WTC11 (cell line): Measurements from ENCODE around the gene EVC. TPM values are rescaled to one million over a fixed set of nuclear protein-coding genes. Genes with fewer than 3 reads are reported as not detected.

Source experiments
- ATAC-seq: fragments of 200-7000 bp; cut with Tn5 transposase; 2 replicates; pipeline ENCODE4 v1.10.0; 2021; ENCODE audit warnings: mild to moderate bottlenecking, moderate library complexity
- CTCF ChIA-PET: fragments of 300-600 bp; sonication (Branson Sonifier 250); formaldehyde crosslinking; loops from one replicate; lab custom pipeline; 2021; ENCODE audit warnings: antibody characterized with exemption; lab: Charles Lee
- POLR2A ChIA-PET: fragments of 350-600 bp; sonication (Branson Sonifier 250); formaldehyde crosslinking; loops from one replicate; lab custom pipeline; 2021; ENCODE audit warnings: antibody characterized with exemption; lab: Charles Lee
- DNase-seq: peaks from one replicate; pipeline ENCODE4 v3.0.0; 2021; ENCODE audit warnings: low spot score
- H3K27ac Mint-ChIP-seq: 2 replicates; pipeline ENCODE4 v1.8.0; 2021; ENCODE audit warnings: mixed read lengths
- H3K27me3 Mint-ChIP-seq: 2 replicates; pipeline ENCODE4 v1.8.0; 2021; ENCODE audit warnings: low read depth, mild to moderate bottlenecking, moderate library complexity, mixed read lengths
- H3K36me3 Mint-ChIP-seq: 2 replicates; pipeline ENCODE4 v1.8.0; 2021; ENCODE audit warnings: mixed read lengths
- H3K4me1 Mint-ChIP-seq: 2 replicates; pipeline ENCODE4 v1.8.0; 2022; ENCODE audit warnings: mixed read lengths
- H3K4me3 Mint-ChIP-seq: 2 replicates; pipeline ENCODE4 v1.8.0; 2021; ENCODE audit warnings: mild to moderate bottlenecking, moderate library complexity, mixed read lengths
- H3K9me3 Mint-ChIP-seq: 2 replicates; pipeline ENCODE4 v1.8.0; 2021; ENCODE audit warnings: mixed read lengths
- AR ChIP-seq: fragments of 250-450 bp; sonication (Bioruptor Pico); IDR thresholded peaks from 2 replicates; pipeline ENCODE4 v1.9.0; 2021; ENCODE audit warnings: mild to moderate bottlenecking
- E2F4 ChIP-seq: sonication (generic); formaldehyde crosslinking; IDR thresholded peaks from 2 replicates; pipeline ENCODE4 v1.8.1; 2022; ENCODE audit warnings: low read depth, mild to moderate bottlenecking, moderate library complexity, missing genetic modification reagents, borderline replicate concordance
- ETV6 ChIP-seq: sonication (generic); formaldehyde crosslinking; IDR thresholded peaks from 2 replicates; pipeline ENCODE4 v1.8.1; 2022; ENCODE audit warnings: mild to moderate bottlenecking, missing genetic modification reagents
- GRHL2 ChIP-seq: fragments of 250-450 bp; sonication (Bioruptor Pico); IDR thresholded peaks from 2 replicates; pipeline ENCODE4 v1.8.0; 2022; ENCODE audit warnings: mild to moderate bottlenecking, moderate library complexity; ENCODE audit not compliant: insufficient replicate concordance, severe bottlenecking
- RELA ChIP-seq: sonication (generic); formaldehyde crosslinking; IDR thresholded peaks from 2 replicates; pipeline ENCODE4 v1.8.1; 2022; ENCODE audit warnings: missing genetic modification reagents, mild to moderate bottlenecking, borderline replicate concordance
- SP1 ChIP-seq: sonication (generic); formaldehyde crosslinking; conservative IDR thresholded peaks from 2 replicates; pipeline ENCODE4 v1.8.1; 2022; ENCODE audit warnings: missing genetic modification reagents
- ZBTB21 ChIP-seq: sonication (generic); formaldehyde crosslinking; IDR thresholded peaks from 2 replicates; pipeline ENCODE4 v1.8.1; 2023; ENCODE audit warnings: mild to moderate bottlenecking, missing genetic modification reagents, borderline replicate concordance
- ZBTB43 ChIP-seq: sonication (generic); formaldehyde crosslinking; IDR thresholded peaks from 2 replicates; pipeline ENCODE4 v1.8.1; 2023; ENCODE audit warnings: mild to moderate bottlenecking, missing genetic modification reagents
- ZNF317 ChIP-seq: sonication (generic); formaldehyde crosslinking; IDR thresholded peaks from 2 replicates; pipeline ENCODE4 v1.8.1; 2023; ENCODE audit warnings: low read depth, mild to moderate bottlenecking, moderate library complexity, missing genetic modification reagents, borderline replicate concordance
- ZNF416 ChIP-seq: fragments of 250-450 bp; sonication (Bioruptor Pico); IDR thresholded peaks from 2 replicates; pipeline ENCODE4 v1.9.0; 2021; ENCODE audit warnings: mild to moderate bottlenecking, inconsistent platforms
- total RNA-seq: library from RNA; stranded (reverse); gene quantifications from 3 replicates; pipeline ENCODE4 v1.2.3, GENCODE V29; 2021
- TF ChIP-seq, protein P1 (sequence below): sonication (generic); formaldehyde crosslinking; IDR thresholded peaks from 2 replicates; pipeline ENCODE4 v1.8.0; 2023; ENCODE audit warnings: missing genetic modification reagents
- TF ChIP-seq, protein P2 (sequence below): fragments of 200-600 bp; IDR thresholded peaks from 2 replicates; pipeline ENCODE4 v1.8.0; 2022; ENCODE audit warnings: antibody characterized with exemption
- TF ChIP-seq, protein P3 (sequence below): fragments of 250-450 bp; sonication (Bioruptor Pico); conservative IDR thresholded peaks from 2 replicates; pipeline ENCODE4 v1.9.0; 2021; ENCODE audit warnings: mild to moderate bottlenecking
- TF ChIP-seq, protein P4 (sequence below): sonication (generic); formaldehyde crosslinking; IDR thresholded peaks from 2 replicates; pipeline ENCODE4 v1.8.1; 2022; ENCODE audit warnings: missing genetic modification reagents, borderline replicate concordance

The EVC gene
- total RNA-seq, 1 experiment from 2014 or later, result 12.5 TPM

DNA sequence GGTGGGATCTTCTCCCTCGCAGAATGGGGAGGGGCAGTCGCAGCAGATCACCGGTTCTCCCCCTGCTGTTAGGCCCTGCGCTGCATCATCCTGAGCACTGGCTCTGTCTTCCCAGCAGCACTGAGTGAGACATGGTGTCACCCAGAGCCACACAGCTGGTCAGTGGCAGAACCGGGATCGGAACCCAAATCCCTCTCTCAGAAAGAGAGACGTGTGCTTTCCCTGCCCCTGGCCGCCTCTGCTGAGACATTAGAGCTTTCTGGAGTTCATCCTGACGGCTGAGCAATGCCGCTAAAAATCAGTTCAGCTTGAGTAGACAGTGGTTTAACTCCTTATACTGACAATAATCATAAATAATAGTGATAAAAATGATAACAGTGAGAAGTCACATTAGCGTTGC lies 87.9 kb downstream of the EVC start (continued):
- TF ChIP-seq, protein P1, sequence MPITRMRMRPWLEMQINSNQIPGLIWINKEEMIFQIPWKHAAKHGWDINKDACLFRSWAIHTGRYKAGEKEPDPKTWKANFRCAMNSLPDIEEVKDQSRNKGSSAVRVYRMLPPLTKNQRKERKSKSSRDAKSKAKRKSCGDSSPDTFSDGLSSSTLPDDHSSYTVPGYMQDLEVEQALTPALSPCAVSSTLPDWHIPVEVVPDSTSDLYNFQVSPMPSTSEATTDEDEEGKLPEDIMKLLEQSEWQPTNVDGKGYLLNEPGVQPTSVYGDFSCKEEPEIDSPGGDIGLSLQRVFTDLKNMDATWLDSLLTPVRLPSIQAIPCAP (CRISPR knock-in tag), result no peak
- TF ChIP-seq, protein P2, sequence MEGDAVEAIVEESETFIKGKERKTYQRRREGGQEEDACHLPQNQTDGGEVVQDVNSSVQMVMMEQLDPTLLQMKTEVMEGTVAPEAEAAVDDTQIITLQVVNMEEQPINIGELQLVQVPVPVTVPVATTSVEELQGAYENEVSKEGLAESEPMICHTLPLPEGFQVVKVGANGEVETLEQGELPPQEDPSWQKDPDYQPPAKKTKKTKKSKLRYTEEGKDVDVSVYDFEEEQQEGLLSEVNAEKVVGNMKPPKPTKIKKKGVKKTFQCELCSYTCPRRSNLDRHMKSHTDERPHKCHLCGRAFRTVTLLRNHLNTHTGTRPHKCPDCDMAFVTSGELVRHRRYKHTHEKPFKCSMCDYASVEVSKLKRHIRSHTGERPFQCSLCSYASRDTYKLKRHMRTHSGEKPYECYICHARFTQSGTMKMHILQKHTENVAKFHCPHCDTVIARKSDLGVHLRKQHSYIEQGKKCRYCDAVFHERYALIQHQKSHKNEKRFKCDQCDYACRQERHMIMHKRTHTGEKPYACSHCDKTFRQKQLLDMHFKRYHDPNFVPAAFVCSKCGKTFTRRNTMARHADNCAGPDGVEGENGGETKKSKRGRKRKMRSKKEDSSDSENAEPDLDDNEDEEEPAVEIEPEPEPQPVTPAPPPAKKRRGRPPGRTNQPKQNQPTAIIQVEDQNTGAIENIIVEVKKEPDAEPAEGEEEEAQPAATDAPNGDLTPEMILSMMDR, result no peak
- TF ChIP-seq AR (CRISPR knock-in tag) (no peak), ZBTB21 (CRISPR knock-in tag) (no peak), ETV6 (CRISPR knock-in tag) (no peak), SP1 (CRISPR knock-in tag) (no peak), RELA (CRISPR knock-in tag) (no peak), ZNF416 (CRISPR knock-in tag) (no peak), ZNF317 (CRISPR knock-in tag) (no peak)
- TF ChIP-seq, protein P3, sequence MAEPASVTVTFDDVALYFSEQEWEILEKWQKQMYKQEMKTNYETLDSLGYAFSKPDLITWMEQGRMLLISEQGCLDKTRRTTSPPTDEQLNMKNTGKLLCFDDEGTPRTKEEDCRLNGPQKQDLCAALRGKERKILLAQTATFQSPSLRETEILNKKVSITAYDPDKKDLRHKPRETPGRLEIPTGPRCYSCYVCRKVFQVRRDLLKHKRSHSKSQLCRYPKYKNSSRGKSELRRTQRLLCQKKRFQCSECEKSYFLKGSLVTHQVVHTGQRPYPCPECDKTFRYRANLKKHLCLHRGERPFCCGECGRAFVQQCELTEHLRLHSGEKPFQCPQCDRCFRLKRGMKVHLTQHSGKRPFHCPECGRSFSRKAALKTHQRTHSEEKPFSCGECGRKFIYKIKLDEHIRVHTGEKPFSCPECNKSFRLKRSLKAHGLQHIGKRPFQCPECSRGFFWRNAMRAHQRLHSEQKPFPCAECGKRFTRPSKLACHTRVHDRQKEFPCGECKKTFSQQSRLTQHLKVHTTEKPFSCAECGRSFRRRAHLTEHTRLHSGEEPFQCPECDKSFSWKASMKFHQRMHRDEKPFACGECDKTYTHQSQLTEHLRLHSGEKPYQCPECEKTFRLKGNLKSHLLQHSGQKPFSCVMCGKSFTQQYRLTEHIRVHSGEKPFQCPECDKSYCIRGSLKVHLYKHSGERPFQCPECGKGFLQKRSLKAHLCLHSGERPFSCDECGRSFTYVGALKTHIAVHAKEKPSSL (CRISPR knock-in tag), result no peak
- TF ChIP-seq, all 79 proteins: peak for 0

GRCh38 chr4:5799406-5799805 lies 88.4 kb downstream of the EVC start:
- H3K4me3 Mint-ChIP-seq, result no peak overlapping the region
- POLR2A ChIA-PET, result no interaction called here
- TF ChIP-seq E2F4 (CRISPR knock-in tag) (no peak), ZBTB43 (CRISPR knock-in tag) (no peak), GRHL2 (CRISPR knock-in tag) (no peak)
- TF ChIP-seq, protein P4, sequence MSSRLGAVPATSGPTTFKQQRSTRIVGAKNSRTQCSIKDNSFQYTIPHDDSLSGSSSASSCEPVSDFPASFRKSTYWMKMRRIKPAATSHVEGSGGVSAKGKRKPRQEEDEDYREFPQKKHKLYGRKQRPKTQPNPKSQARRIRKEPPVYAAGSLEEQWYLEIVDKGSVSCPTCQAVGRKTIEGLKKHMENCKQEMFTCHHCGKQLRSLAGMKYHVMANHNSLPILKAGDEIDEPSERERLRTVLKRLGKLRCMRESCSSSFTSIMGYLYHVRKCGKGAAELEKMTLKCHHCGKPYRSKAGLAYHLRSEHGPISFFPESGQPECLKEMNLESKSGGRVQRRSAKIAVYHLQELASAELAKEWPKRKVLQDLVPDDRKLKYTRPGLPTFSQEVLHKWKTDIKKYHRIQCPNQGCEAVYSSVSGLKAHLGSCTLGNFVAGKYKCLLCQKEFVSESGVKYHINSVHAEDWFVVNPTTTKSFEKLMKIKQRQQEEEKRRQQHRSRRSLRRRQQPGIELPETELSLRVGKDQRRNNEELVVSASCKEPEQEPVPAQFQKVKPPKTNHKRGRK (CRISPR knock-in tag), result no peak
- TF ChIP-seq, protein P3 (CRISPR knock-in tag), result no peak
- no peaks in the 10 kb centered on the region for H3K4me1 Mint-ChIP-seq
- CTCF ChIA-PET, result no interaction called here
- DNase-seq, result no peak
- H3K27me3 Mint-ChIP-seq, result no peaks in the 10 kb centered on the region
- no peak overlapping the region for H3K27ac Mint-ChIP-seq
- no peak for ATAC-seq
- H3K9me3 Mint-ChIP-seq, result no peaks in the 10 kb centered on the region
- H3K36me3 Mint-ChIP-seq, result peaks cover 28% of the 10 kb centered on the region
